Left lung (tissue), 14 donors: Measurements from ENCODE around the gene ZDHHC16. TPM values are rescaled to one million over a fixed set of nuclear protein-coding genes. Genes with fewer than 3 reads are reported as not detected.

ENCODE experiments used
- ATAC-seq: fragments of 200-7000 bp; cut with Tn5 transposase; one replicate; pipeline ENCODE4 v1.9.1; 2020; ENCODE audit warnings: moderate library complexity
- DNase-seq, 4 donors: peaks; one replicate each; pipeline ENCODE4 v3.0.0-alpha.2; 2013 to 2020
- H3K27ac ChIP-seq, 2 donors: fragments of 200-600 bp; sonication (generic) in 1 of 2; one replicate each; pipeline versions ENCODE4 v1.5.0 to v1.8.0; 2020 to 2021
- H3K27me3 ChIP-seq, 2 donors: fragments of 200-600 bp; sonication (generic) in 1 of 2; one replicate each; pipeline versions ENCODE4 v1.5.0 to v1.8.0; 2020 to 2021
- H3K36me3 ChIP-seq, 2 donors: fragments of 200-600 bp; sonication (generic) in 1 of 2; one replicate each; pipeline versions ENCODE4 v1.5.0 to v1.8.0; 2020 to 2021
- H3K4me1 ChIP-seq, 2 donors: fragments of 200-600 bp; one replicate each; pipeline ENCODE4 v1.8.0; 2021
- H3K4me3 ChIP-seq, 2 donors: fragments of 200-600 bp; sonication (generic) in 1 of 2; one replicate each; pipeline versions ENCODE4 v1.5.0 to v1.8.0; 2020 to 2021; ENCODE audit warnings: mild to moderate bottlenecking in 1 of 2
- H3K9me3 ChIP-seq, 2 donors: fragments of 200-600 bp; sonication (generic) in 1 of 2; one replicate each; pipeline versions ENCODE4 v1.5.0 to v1.8.0; 2020 to 2021
- CTCF ChIP-seq, 2 donors: fragments of 200-600 bp; sonication (generic) in 1 of 2; IDR thresholded peaks; one replicate each; pipeline versions ENCODE4 v1.5.0 to v1.8.0; 2021; ENCODE audit warnings: antibody characterized with exemption in 2 of 2
- intact Hi-C, 2 donors: fragments of 100-400 bp; cut with DNase I; formaldehyde crosslinking; loops; one replicate each; pipeline versions ENCODE4 v1.11.2 to v1.14.2; 2022
- long read RNA-seq, 12 donors: library from polyadenylated mRNA in 2 of 12; unstranded in 2 of 12; transcript quantifications; one replicate each; pipeline ENCODE4 v2.0.0 and lab custom pipeline, GENCODE V29; 2019 to 2026
- polyA plus RNA-seq, 6 donors: library from polyadenylated mRNA; unstranded; fragments of 120-200 nt; gene quantifications; one replicate each; pipeline ENCODE4 v1.2.1, GENCODE V29; 2013; ENCODE audit not compliant: insufficient read length in 6 of 6
- total RNA-seq, 2 donors: library from RNA; stranded (reverse); fragmentation: NEBNext Ultra II Directional; extraction: Animal tissue kit (Norgen Biotek cat#: 25700); gene quantifications; one replicate each; pipeline ENCODE4 v1.2.1, GENCODE V29; 2021
- donor health status: DM: no; HTN: yes; CAD: no.
- donor health status: DM: no; HTN: no; CAD: no.

ZDHHC16 gene
- 10 to 100 TPM; 61.5 to 65.2 TPM for total RNA-seq
- polyA plus RNA-seq: 10 to 100 TPM; 44.8 to 48.7 (median 46.6) TPM
- long read RNA-seq, donor 1, partial matches to known transcripts: 85 of 94 reads
- long read RNA-seq, donor 1, other reads (novel, unspliced or antisense): 0 of 94 reads
- long read RNA-seq, donor 2, partial matches to known transcripts: 0 of 9 reads
- long read RNA-seq, donor 2, other reads (novel, unspliced or antisense): 0 of 9 reads
- long read RNA-seq, donor 3, partial matches to known transcripts: 8 of 14 reads
- long read RNA-seq, donor 3, other reads (novel, unspliced or antisense): 0 of 14 reads
- long read RNA-seq, donor 4, transcript ZDHHC16-207 (12 exons, 2,014 nt): minor isoform, 5 of 56 reads
- long read RNA-seq, donor 4, transcript ZDHHC16-205 (8 exons, 1,280 nt): minor isoform, 6 of 56 reads
- long read RNA-seq, donor 4, transcript ZDHHC16-202 (10 exons, 1,718 nt): minor isoform, 5 of 56 reads
- long read RNA-seq, donor 4, transcript ZDHHC16-206 (11 exons, 1,798 nt): major isoform, 18 of 56 reads
- long read RNA-seq, donor 4, partial matches to known transcripts: 5 of 56 reads
- long read RNA-seq, donor 4, other reads (novel, unspliced or antisense): 15 of 56 reads
- long read RNA-seq, donor 5, transcript ZDHHC16-206 (11 exons, 1,798 nt): major isoform, 5 of 13 reads
- long read RNA-seq, donor 5, partial matches to known transcripts: 5 of 13 reads
- long read RNA-seq, donor 5, other reads (novel, unspliced or antisense): 0 of 13 reads
- long read RNA-seq, donor 6, partial matches to known transcripts: 5 of 14 reads
- long read RNA-seq, donor 6, other reads (novel, unspliced or antisense): 0 of 14 reads
- long read RNA-seq, donor 7, partial matches to known transcripts: 7 of 9 reads
- long read RNA-seq, donor 7, other reads (novel, unspliced or antisense): 0 of 9 reads
- long read RNA-seq, donor 8, partial matches to known transcripts: 0 of 7 reads
- long read RNA-seq, donor 8, other reads (novel, unspliced or antisense): 0 of 7 reads
- long read RNA-seq, donor 9: 0 reads
- long read RNA-seq, donor 10, transcript ZDHHC16-206 (11 exons, 1,798 nt): major isoform, 27 of 68 reads
- long read RNA-seq, donor 10, transcript ZDHHC16-202 (10 exons, 1,718 nt): minor isoform, 5 of 68 reads
- long read RNA-seq, donor 10, transcript ZDHHC16-207 (12 exons, 2,014 nt): minor isoform, 6 of 68 reads
- long read RNA-seq, donor 10, partial matches to known transcripts: 2 of 68 reads
- long read RNA-seq, donor 10, other reads (novel, unspliced or antisense): 21 of 68 reads
- long read RNA-seq, donor 11, transcript ZDHHC16-202 (10 exons, 1,718 nt): major isoform, 5 of 18 reads
- long read RNA-seq, donor 11, partial matches to known transcripts: 10 of 18 reads
- long read RNA-seq, donor 11, other reads (novel, unspliced or antisense): 0 of 18 reads
- long read RNA-seq, donor 12, partial matches to known transcripts: 0 of 5 reads
- long read RNA-seq, donor 12, other reads (novel, unspliced or antisense): 0 of 5 reads

- peak; percentile 96 for ATAC-seq
- peak within 1 kb of the TSS; percentile 62 to 68 for H3K27ac ChIP-seq
- no peaks in the 10 kb centered on the region for H3K27me3 ChIP-seq
- H3K9me3 ChIP-seq: no peaks in the 10 kb centered on the region
- intact Hi-C loops: no loop called here
- peak within 1 kb of the TSS; percentile 69 to 99 for H3K4me3 ChIP-seq
- peaks cover 0 to 21% of the 10 kb centered on the region in 2 donors for H3K36me3 ChIP-seq
- TF ChIP-seq CTCF (IDR thresholded peaks at IDR 0.05): no peak
- peaks cover 12 to 45% of the 10 kb centered on the region in 2 donors for H3K4me1 ChIP-seq
- peak; percentile 88 to 95 (median 94) for DNase-seq
Observed at GRCh38 chr10:97445722-97446639, at the start of gene ZDHHC16, which contains the start of gene EXOSC1. ZDHHC16 (plus strand) TSS chr10:97446175; CDS start chr10:97451676, 5,501 bp downstream. EXOSC1 (minus strand) TSS chr10:97446006; CDS start chr10:97445985, 21 bp downstream.

GRCh38 chr10:97399843-97400545 is 46.0 kb upstream of the ZDHHC16 start:
- TF ChIP-seq CTCF (IDR thresholded peaks at IDR 0.05): no peak
- H3K36me3 ChIP-seq: peaks cover 0 to 38% of the 10 kb centered on the region in 2 donors
- ATAC-seq (peak; percentile 59), DNase-seq (peak in 2 of 4 donors; percentile 7 to 33)
- H3K4me1 ChIP-seq: peaks cover 3 to 32% of the 10 kb centered on the region in 2 donors
- peak overlapping the region in 1 of 2 donors; percentile 91 for H3K27ac ChIP-seq
- H3K4me3 ChIP-seq: peak overlapping the region; percentile 72 to 86
- no peaks in the 10 kb centered on the region for H3K27me3 ChIP-seq
- intact Hi-C loops: no loop called here
- no peaks in the 10 kb centered on the region for H3K9me3 ChIP-seq

GRCh38 chr10:97400665-97401454 is 45.1 kb upstream of the ZDHHC16 start, which contains the start of gene RRP12:
RRP12 (minus strand) TSS chr10:97401340; CDS start chr10:97401231, 109 bp downstream.
- Histone ChIP-seq H3K9me3 (no peaks in the 10 kb centered on the region), H3K27ac (peak within 1 kb of the TSS; percentile 78 to 91), H3K27me3 (no peaks in the 10 kb centered on the region), H3K36me3 (peaks cover 0 to 29% of the 10 kb centered on the region in 2 donors), H3K4me3 (peak within 1 kb of the TSS; percentile 72 to 86), H3K4me1 (peaks cover 3 to 39% of the 10 kb centered on the region in 2 donors)
- ATAC-seq (peak; percentile 96), DNase-seq (peak; percentile 85 to 98 (median 93))
- TF ChIP-seq CTCF (IDR thresholded peaks at IDR 0.05): no peak
- intact Hi-C loops: no loop called here
